ENCODE results near the gene ZNF625.

- TF ChIP-seq POLR2A (IDR thresholded peaks at IDR 0.05) = no peak
- no peak for TF ChIP-seq CTCF (IDR thresholded peaks at IDR 0.05)
Measured at GRCh38 chr19:12163826-12164225, 7.3 kb upstream of the ZNF625 start.
